SIG-M5 (cell line): ENCODE measurements around the gene MAPK8.
"Not testable (repeated sequence)": the region's sequence is repeated elsewhere in the genome, so short reads cannot be mapped to it uniquely, and the experiment has no call there.

Experiments
- DNase-seq: peaks from one replicate; lab custom pipeline; 2025; lab: John Stamatoyannopoulos, UW

The MAPK8 gene

DNA sequence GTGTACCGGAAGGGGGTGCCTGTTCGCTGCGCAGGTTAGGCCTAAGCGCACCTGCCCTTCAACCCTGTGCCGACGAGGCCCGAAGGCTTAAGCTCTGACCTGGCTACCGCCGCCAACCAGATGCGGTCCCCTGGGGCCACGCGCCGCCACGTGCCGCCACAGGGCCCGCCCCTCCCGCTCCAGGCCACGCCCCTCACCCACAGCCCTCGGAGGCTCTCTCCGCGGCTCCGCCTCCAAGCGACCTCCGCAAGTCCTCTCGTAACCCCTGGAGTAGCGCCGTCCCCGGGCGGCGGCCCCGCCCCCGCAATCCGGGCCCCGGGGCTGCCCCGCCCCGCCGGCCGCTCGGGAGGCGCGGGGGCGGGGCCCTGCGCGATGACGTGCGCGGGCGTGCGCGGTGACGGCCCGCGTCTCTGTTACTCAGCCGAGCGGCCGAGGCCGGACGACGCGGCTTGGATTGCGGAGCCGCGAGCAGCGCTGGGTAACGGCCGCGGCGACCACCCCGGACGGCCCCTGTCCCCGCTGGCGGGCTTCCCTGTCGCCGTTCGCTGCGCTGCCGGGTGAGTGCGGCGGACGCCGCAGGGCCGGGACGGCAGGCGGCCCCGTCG lies at the start of gene MAPK8:
TSS of gene MAPK8 (plus strand) at position 413 of the 605 bp plus-strand sequence. CDS start 94,984 bp downstream, outside the sequence.
- DNase-seq, result peak; percentile 45

DNA sequence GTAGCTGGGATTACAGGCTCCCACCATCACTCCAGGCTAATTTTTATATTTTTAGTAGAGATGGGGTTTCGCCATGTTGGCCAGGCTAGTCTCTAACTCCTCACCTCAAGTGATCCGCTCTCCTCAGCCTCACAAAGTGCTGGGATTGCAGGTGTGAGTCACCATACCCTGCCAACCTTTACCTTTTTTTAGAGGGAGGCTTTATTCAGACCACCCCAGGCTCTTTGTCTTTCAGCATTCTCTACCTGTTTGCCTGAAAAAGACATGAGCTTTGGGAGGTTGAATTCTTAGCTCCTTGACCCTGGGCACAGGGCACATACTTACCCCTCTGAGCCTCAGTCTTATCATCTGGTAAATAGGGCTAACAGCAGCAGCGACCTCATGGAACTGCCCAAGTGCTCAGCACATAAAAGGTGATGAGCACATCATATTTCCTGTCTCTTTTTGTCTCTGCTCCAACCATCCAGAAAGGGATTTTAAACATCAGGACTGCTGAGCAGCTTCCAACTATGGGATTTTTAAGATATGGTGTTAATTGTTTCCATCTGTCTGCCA lies 49.0 kb upstream of the MAPK8 start:
- DNase-seq, result no peak

DNA sequence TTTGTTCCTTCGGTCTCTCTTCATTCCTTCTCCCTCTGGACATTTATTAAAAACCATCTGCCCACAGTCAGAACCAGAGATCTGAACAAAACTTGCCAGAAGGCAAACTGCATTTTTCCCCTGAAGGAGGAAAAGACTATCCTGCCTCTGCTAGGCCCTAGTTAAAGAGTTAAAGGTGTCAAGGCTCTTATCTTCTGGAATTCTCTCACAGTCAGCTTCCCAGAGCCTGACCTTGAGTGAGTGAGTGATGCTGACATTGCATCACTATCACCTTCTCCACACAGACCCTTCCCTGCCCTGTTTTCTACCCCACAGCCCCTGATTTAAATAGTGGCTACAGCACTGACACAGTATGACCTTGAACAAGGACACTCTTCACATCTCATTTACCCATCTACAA lies 48.4 kb upstream of the MAPK8 start:
- no peak for DNase-seq

DNA sequence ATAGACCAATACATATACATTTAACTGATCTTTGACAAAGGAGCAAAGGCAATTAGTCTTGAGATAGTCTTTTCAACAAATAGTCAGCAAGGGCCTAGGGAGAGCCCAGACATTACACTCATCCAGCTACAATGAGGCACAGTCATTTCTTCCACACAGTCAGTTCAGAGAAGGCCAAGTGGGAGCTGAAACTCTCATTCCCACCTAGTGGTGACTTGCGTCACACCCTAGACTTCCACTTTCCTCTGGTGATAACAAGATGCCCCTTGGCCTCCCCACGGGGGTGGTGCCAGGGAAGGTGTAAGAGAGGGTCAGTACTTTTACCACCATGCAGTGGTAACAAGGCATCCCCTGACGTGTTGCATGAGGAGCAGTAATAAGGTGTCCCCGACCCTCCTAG lies 39.9 kb upstream of the MAPK8 start:
- no peak for DNase-seq

DNA sequence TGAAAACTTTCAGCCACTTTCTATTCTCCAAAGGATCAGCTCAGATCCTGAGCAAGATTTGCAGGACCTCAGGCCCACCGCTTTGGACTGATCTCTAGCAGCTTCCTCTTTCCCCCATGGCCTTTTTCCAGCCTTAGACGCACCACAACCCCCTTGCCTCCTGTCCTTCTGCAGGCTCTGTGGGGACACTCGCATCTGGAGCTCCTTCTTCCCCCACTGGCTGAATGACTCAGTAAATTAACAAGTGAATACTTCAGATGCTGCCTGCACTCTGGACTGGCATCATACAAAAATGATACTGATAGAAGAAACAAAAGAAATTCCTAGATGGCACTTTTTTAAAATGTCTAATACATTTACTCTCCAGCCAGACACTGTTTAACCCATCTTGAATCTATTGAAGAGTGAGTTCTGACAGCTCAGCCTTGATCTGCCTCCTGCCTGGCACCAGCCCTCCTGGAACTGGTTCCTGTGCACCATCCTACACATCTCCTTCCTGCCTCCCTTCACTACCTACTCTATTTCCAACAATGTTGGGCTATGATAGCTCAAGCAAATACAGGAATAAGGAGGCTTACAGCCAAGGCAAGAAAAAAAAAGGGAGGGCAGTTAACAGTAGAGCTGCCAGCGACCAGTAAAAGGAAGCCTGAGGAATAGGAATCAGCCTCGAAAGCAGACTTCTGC lies 35.3 kb upstream of the MAPK8 start:
- no peak for DNase-seq

DNA sequence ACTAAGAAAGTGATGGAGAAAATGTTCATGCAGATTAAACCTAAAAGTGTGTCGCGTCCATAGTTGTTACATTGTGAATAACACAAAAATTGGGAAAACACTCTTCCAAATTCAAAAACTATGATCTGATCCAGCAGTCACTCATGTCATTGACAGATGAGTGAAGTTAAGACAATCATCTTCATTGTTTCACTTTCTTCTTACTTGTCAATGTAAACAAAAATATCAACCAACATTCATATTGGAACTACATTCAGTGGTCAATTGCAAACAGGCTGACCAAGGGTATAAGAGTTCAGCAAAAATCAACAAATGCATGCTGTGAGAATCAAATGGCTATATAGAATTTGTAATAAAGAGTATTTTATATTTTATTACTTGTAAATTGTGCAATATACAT lies 33.8 kb upstream of the MAPK8 start:
- no peak for DNase-seq

DNA sequence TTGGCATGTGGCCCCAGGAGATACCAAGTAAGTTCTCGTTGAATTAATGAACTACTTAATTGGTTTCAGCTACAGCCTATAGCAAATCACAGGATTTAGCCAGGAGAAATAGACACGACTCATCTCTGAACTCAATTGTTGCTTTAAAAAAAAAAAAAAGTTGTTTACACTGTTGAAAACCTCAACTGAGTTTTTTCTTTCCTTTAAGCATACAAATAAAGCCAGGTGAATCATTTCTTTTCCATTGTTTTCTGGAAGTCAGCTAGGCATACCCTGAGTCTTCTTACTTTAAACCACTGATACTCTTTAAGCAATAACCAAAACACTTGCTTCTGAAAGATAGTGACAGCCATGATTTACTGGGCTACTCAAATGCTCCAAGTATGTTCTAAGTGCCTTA lies 32.7 kb upstream of the MAPK8 start:
- no peak for DNase-seq

DNA sequence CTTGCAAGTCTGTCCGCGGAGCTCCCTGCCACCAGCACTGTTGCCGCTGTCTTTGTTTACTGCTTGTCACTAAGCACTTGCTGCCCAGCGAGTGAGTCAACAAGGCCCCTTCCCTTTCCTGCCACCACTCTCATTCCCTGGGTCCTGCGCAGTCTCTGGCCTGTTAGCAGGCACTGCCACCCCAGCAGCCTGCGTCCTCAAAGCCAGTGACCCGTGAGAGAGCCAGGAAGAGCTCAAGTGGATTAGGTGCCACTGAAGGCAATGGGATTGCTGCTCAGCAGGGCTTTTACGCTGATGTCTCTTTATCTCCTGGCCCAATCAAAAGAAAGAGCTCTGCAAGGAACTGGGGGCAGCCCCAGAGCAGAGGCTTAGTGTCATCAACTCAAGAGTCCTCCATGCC lies 31.8 kb upstream of the MAPK8 start, which contains the start of gene FRMPD2:
TSS of gene FRMPD2 (minus strand) at position 61 of the 400 bp plus-strand sequence. CDS start 129 bp downstream, outside the sequence.
- DNase-seq, result no peak

DNA sequence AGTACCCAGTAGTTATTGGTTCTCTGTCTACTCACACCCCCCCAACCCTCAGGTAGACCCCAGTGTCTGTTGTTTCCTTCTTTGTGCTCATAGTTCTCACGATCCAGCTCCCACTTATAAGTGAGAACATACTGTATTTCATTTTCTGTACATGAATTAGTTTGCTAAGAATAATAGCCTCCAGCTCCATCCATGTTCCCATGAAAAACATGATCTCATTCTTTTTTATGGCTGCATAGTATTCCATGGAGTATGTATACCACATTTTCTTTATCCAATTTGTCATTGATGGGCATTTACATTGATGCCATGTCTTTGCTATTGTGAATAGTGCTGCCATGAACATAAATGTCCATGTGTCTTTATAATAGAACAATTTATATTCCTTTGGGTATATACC lies 29.4 kb upstream of the MAPK8 start:
- no peak for DNase-seq

DNA sequence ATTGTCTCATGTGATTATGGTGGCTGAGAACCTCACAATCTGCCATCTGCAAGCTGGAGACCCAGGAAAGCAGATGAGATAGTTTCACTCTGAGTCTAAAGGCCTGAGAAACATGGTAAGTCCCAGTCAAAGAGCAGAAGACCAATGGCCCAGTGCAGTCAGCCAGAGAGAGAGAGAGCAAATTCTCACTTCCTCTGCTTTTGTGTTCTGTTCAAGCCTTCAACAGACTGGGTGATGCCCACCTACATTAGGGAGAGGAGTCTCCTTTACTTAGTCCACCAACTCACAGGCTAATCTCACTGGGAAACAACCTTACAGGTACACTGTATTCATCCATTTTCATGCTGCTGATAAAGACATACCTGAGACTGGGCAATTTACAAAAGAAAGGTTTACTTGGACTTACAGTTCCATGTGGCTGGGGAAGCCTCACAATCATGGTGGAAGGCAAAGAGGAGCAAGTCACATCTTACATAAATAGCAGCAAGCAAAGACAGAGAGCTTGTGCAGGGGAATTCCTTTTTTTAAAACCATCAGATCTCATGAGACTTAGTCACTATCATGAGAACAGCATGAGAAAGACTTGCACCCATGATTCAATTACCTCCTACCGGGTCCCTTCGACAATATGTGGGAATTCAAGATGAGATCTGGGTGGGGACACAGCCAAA lies 27.3 kb upstream of the MAPK8 start:
- no peak for DNase-seq

DNA sequence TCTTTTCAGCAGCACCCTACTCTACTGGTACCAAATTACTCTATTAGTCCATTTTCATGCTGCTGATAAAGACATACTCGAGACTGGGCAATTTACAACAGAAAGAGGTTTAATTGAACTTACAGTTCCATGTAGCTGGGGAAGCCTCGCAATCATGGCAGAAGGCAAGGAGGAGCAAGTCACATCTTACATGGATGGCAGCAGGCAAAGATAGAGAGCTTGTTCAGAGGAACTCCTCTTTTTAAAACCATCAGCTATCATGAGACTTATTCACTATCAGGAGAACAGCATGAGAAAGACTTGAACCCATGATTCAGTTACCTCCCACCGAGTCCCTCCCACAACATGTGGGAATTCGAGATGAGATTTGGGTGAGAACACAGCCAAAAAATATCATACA lies 24.8 kb upstream of the MAPK8 start:
- DNase-seq, result not testable (repeated sequence)

DNA sequence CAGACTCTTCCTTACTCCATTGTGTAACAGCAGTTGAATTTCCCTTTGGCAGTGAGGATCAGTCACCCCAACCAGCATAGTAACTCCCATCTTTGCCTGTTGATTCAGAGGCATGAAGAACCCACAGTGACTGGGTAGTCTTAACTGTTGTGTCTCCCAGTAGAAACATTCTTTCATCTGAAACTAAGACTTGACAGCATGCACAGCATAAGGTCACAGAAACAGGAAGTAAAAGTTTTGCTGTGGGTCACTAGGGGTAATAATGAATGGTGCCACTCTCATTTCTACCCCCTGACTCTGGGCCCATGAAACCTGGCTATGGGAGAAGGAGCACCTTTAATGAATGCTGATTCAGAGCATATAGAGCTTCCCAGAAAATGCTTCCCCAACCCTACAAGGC lies 23.6 kb upstream of the MAPK8 start:
- no peak for DNase-seq

DNA sequence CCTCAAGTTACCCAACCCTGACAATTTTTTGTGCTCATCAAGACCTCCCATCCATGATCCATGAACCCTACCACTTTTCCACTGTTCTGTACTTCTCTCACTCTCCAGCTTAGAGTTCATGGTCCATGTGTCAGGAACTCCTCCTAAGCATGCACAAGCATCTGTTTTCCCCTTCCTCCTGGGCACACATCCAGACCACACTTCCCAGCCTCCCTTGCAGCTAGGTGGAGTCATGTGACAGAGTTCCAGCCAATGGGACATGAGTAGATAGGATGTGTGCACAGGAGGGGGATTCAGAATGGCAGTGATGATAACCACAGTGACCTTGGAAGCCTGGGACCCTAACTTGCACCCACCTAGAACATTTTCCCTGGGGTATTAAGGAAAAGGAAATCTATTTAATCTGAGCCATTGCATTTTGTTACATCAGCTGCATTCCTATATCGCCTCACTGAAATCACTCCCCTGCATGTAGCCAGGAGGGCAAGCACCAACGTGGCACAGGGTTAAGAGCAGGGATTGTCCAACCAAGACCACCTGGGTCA lies 22.4 kb upstream of the MAPK8 start:
- DNase-seq, result no peak

DNA sequence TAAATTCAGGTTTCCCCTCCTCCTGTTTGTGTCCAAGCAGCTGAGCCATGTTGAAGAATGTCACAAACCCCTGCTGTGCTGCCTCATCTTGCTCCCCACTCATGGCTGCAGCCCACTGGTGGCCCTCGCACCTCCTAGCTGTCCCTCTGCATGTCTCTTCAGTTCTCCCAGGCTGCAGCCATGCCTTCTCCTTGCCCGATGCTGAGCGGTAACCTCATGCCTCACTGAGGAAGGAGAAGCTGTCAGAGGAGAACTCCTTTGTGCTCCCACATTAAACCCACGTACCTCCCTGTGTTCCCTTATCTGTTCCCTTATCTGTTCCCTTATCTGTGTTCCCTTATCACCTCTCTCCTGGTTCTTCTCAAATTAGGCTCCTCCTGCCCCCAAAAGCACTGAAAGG lies 21.7 kb upstream of the MAPK8 start:
- no peak for DNase-seq

DNA sequence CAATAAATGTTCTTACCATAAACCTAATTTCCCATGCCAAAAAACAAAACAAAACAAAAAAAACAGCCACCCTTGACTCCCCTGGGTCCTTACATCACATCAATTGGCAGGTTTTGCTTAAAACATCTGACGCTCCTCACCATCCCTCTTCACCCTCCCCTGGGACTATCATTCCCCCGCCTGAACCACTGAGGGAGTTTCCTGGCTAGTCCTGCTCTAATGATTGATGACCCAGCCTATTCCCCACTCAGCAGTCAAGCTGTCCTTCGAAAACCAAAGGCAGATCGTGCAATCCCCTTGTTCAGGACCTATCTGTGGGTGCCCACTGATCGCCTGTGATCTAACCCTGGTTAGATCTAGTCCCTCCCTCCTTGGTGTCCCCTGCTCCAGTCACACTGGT lies 20.8 kb upstream of the MAPK8 start:
- DNase-seq, result no peak

DNA sequence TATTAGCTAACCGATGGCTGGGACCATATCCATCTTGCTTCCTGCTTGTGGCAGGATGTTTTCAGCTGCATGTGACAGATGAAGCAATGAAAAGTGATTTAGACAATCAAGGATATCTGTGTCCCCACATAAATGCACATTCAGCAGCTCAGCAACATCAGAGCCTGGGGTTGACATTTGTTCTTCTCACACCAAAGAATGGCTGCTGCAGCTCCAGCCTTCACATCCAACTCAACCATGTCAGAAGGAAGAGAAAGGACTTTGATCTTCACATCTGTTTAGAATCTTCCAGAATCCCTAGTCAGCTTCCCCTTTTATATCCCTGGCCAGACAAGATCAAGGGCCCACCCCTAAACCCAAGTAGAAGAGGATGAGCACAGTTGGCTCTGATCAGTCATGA lies 20.1 kb upstream of the MAPK8 start:
- DNase-seq, result no peak

DNA sequence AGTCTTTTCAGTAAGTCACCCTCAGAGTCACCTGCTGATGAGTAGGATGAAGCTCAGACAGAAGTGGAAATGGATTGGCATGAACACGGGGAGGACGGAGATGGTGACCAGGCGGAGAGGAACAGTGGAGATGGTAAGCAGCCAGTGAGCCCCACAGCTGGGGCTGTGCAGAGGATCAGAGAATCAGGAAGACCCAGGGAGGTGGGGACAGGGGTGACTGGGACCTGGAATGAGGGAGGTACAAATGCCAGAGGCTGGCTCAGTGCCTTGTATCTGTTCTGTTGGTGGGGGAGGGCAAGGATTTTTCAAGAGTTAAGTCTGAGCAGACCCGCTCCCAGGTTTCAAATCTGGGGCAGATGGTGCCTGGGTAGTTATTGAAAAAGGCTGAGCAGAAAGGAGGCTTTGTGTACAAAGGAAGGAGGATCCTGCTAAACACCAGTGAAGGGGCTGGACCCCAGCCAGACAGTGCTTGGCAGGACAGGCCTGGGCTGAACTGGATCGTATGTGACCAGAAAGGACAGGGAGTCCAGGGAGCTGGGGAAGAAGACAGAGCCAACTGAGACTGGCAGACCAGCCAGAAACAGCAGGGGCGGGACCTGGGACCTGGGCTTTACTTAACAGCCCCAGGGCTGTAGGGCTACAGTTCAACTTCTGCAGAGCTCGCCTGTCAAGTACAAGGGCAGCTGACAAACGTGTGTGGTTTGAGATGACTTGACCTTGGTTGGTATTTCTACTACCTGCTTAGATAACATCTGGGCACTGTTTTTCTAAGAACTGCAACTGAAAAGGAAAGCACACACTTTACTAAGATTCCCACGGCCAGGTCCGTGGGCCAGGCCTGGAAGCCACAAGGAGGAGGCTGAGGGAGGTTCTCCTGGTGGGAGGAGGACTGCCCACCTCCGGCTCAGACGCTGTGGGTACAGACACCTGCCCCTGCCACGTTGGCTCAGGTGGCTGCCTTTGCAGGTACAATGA lies 18.8 kb upstream of the MAPK8 start:
- no peak for DNase-seq

DNA sequence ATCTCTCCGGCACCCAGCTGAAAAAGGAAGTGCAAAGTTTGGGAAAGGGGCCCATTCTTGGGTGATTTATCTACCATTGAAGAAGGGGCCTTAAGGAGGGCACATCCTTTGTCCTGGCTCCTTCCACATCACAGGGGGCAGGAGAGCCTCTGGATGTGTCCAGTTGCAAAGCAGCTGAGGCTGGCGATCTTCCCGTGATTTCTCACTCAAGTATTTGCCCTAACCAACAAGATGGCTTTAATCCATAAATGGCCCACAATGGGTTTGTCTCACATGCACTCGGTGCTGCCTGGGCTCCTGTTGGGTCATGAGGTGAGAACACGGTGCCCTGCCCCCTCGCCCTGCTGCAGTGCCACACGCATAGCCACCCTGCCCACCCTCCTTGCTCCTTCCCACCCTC lies 17.8 kb upstream of the MAPK8 start:
- no peak for DNase-seq

DNA sequence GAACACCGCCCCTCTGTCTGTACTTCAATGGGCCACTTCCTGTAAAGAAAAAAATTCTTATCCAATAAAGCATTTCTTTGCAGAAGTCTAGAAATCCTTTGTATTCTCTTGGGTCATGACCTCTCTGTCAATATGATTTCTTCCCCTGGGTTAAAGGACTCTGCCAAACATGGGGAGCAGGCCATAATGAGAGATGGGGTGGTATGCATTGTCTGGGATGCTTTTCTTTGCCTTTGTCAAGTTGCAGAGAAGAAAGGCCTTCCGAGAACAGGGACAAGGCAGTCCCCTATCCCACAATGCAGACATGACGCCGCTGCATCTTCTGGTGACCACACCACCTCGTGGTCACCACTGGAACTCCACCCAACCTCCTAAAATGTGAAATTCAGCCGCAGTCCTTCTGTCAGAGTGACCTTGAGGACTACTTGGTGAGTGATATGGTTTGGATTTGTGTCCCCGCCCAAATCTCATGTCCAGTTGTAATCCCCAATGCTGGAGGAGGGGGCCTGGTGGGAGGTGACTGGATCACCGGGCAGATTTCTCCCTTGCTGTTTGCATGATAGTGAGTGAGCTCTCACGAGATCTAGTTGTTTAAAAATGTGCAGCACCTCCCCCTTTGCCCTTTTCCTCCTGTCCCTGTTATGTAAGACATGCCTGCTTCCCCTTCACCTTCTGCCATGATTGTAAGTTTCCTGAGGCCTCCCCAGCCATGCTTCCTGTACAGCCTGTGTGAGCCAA lies 16.8 kb upstream of the MAPK8 start:
- DNase-seq, result no peak

DNA sequence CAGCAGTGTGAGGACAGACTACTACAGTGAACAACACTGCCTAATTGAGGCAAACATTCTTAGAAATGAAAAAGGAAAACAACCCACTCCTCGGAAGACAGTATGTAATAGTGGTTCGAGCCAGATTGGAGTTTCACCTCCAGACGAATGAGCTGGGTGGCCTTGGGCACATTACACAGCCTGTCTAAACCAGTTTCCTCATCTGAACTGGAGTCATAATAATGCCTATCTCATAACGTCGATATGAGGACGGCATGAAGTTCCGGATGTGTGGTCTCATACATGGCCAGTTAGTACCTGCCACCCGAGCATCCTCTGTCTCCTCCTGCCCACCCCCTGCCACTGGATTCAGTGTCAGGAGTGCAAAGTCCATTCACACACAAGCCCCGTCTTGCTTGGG lies 16.2 kb upstream of the MAPK8 start:
- DNase-seq, result no peak

DNA sequence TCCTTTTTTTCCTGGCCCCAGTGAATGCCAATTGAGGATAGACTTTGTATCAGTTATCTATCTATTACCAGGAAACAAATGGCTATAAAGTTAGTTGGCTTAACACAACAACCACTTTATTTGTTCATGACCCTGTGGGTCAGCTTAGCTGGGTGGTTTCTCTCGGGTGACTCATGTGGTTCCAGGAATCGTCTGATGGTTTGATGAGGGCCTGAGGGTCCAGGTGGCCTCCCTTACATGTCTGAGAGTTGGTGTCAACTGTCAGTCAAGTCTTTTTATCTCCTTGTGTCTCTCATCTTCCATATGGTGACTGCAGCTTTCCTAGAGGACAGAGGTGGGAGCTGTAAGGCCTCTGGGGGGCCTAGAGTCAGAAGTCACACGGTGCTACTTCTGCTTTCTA lies 15.3 kb upstream of the MAPK8 start:
- no peak for DNase-seq
